Measurements from ENCODE around the gene NUP210L.
A peak's percentile ranks its signal among the peaks of the same experiment; 100 is the strongest.

Gene NUP210L

GRCh38 chr1:154176337-154176736 is 21.5 kb upstream of the NUP210L start:
- Histone ChIP-seq H3K9me2 (replicated peaks; ENCODE audit: low read depth, low read length) (no peaks in the 10 kb centered on the region), H3K4me2 (ENCODE audit: low read depth, low read length, poor library complexity, severe bottlenecking) (peak overlapping the region; percentile 88), H4K20me1 (ENCODE audit: insufficient read depth, low read length, poor library complexity, severe bottlenecking) (peaks cover 92% of the 10 kb centered on the region), H3K27me3 (ENCODE audit: insufficient read depth, low read length, poor library complexity, severe bottlenecking) (no peaks in the 10 kb centered on the region), H3K4me1 (ENCODE audit: insufficient read depth, low read length, poor library complexity, severe bottlenecking) (peaks cover 55% of the 10 kb centered on the region), H3K9ac (ENCODE audit: low read depth, low read length, poor library complexity, severe bottlenecking) (peak overlapping the region; percentile 96), H2AFZ (ENCODE audit: low read length) (no peak overlapping the region), H3K9me3 (ENCODE audit: insufficient read depth, low read depth, low read length) (no peaks in the 10 kb centered on the region), H3K36me3 (ENCODE audit: insufficient read depth, low read length) (peaks cover 42% of the 10 kb centered on the region), H3K4me3 (ENCODE audit: low read length, poor library complexity, severe bottlenecking) (peak overlapping the region; percentile 97), H3F3A (ENCODE audit: low read depth) (peaks cover 18% of the 10 kb centered on the region; the same call in 1 of the 2 replicates), H3K79me2 (ENCODE audit: insufficient read depth, low read length) (peaks cover 96% of the 10 kb centered on the region)
- no peak for TF ChIP-seq EZH2phosphoT487 (IDR thresholded peaks at IDR 0.05; ENCODE audit: borderline replicate concordance)
- TF ChIP-seq, protein P1, sequence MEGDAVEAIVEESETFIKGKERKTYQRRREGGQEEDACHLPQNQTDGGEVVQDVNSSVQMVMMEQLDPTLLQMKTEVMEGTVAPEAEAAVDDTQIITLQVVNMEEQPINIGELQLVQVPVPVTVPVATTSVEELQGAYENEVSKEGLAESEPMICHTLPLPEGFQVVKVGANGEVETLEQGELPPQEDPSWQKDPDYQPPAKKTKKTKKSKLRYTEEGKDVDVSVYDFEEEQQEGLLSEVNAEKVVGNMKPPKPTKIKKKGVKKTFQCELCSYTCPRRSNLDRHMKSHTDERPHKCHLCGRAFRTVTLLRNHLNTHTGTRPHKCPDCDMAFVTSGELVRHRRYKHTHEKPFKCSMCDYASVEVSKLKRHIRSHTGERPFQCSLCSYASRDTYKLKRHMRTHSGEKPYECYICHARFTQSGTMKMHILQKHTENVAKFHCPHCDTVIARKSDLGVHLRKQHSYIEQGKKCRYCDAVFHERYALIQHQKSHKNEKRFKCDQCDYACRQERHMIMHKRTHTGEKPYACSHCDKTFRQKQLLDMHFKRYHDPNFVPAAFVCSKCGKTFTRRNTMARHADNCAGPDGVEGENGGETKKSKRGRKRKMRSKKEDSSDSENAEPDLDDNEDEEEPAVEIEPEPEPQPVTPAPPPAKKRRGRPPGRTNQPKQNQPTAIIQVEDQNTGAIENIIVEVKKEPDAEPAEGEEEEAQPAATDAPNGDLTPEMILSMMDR (conservative IDR thresholded peaks at IDR 0.05; ENCODE audit: low read length) = no peak

- Histone ChIP-seq H3K4me2 (ENCODE audit: low read depth, low read length, poor library complexity, severe bottlenecking) (no peak overlapping the region), H3K27me3 (ENCODE audit: insufficient read depth, low read length, poor library complexity, severe bottlenecking) (no peaks in the 10 kb centered on the region), H4K20me1 (ENCODE audit: insufficient read depth, low read length, poor library complexity, severe bottlenecking) (peaks cover 87% of the 10 kb centered on the region), H3K4me1 (ENCODE audit: insufficient read depth, low read length, poor library complexity, severe bottlenecking) (peaks cover 41% of the 10 kb centered on the region), H2AFZ (ENCODE audit: low read length) (no peak overlapping the region), H3K36me3 (ENCODE audit: insufficient read depth, low read length) (peaks cover 59% of the 10 kb centered on the region), H3K9ac (ENCODE audit: low read depth, low read length, poor library complexity, severe bottlenecking) (no peak overlapping the region), H3K79me2 (ENCODE audit: insufficient read depth, low read length) (peaks cover 93% of the 10 kb centered on the region), H3K4me3 (ENCODE audit: low read length, poor library complexity, severe bottlenecking) (no peak overlapping the region), H3K9me2 (replicated peaks; ENCODE audit: low read depth, low read length) (no peaks in the 10 kb centered on the region), H3K9me3 (ENCODE audit: insufficient read depth, low read depth, low read length) (no peaks in the 10 kb centered on the region), H3F3A (ENCODE audit: low read depth) (peaks cover 18% of the 10 kb centered on the region; the same call in 1 of the 2 replicates)
- TF ChIP-seq, protein P1 (conservative IDR thresholded peaks at IDR 0.05; ENCODE audit: low read length) = no peak
- TF ChIP-seq EZH2phosphoT487 (IDR thresholded peaks at IDR 0.05; ENCODE audit: borderline replicate concordance) = no peak
Measured at GRCh38 chr1:154174654-154175053, 19.8 kb upstream of the NUP210L start.

- Histone ChIP-seq H3K9me3 (ENCODE audit: insufficient read depth, low read depth, low read length) (no peaks in the 10 kb centered on the region), H2AFZ (ENCODE audit: low read length) (no peak overlapping the region), H3K4me3 (ENCODE audit: low read length, poor library complexity, severe bottlenecking) (no peak overlapping the region), H3K4me1 (ENCODE audit: insufficient read depth, low read length, poor library complexity, severe bottlenecking) (peaks cover 14% of the 10 kb centered on the region), H3K36me3 (ENCODE audit: insufficient read depth, low read length) (peaks cover 87% of the 10 kb centered on the region), H3K9ac (ENCODE audit: low read depth, low read length, poor library complexity, severe bottlenecking) (no peak overlapping the region), H3K79me2 (ENCODE audit: insufficient read depth, low read length) (peaks cover 74% of the 10 kb centered on the region), H4K20me1 (ENCODE audit: insufficient read depth, low read length, poor library complexity, severe bottlenecking) (peaks cover 77% of the 10 kb centered on the region), H3F3A (ENCODE audit: low read depth) (peaks cover 6% of the 10 kb centered on the region; the same call in 1 of the 2 replicates), H3K27me3 (ENCODE audit: insufficient read depth, low read length, poor library complexity, severe bottlenecking) (no peaks in the 10 kb centered on the region), H3K4me2 (ENCODE audit: low read depth, low read length, poor library complexity, severe bottlenecking) (no peak overlapping the region), H3K9me2 (replicated peaks; ENCODE audit: low read depth, low read length) (no peaks in the 10 kb centered on the region)
- no peak for TF ChIP-seq EZH2phosphoT487 (IDR thresholded peaks at IDR 0.05; ENCODE audit: borderline replicate concordance)
- TF ChIP-seq, protein P1 (conservative IDR thresholded peaks at IDR 0.05; ENCODE audit: low read length) = no peak
Measured at GRCh38 chr1:154171880-154172279, 17.0 kb upstream of the NUP210L start.
